Loucy (cell line): ENCODE measurements around the gene CC2D1B.

Source experiments
- CTCF ChIP-seq: fragments of 200-600 bp; sonication (generic); conservative IDR thresholded peaks from 2 replicates; pipeline ENCODE4 v1.5.1; 2014; ENCODE audit warnings: mild to moderate bottlenecking, antibody characterized with exemption, low read length
- EZH2phosphoT487 ChIP-seq: fragments of 200-600 bp; IDR thresholded peaks from 2 replicates; pipeline ENCODE4 v1.6.1; 2018; ENCODE audit warnings: antibody characterized with exemption, mild to moderate bottlenecking, moderate library complexity, borderline replicate concordance

GRCh38 chr1:52348704-52349300 lies 17.2 kb downstream of the CC2D1B start:
- TF ChIP-seq EZH2phosphoT487 (no peak), CTCF (0 out of 2 replicates have a peak, but pooled peaks have one; percentile 22)
